ENCODE measurements around the gene RNU1-1. TPM values are rescaled to one million over a fixed set of nuclear protein-coding genes. Genes with fewer than 3 reads are reported as not detected.
A peak's percentile ranks its signal among the peaks of the same experiment; 100 is the strongest.
"Not testable (repeated sequence)": the region's sequence is repeated elsewhere in the genome, so short reads cannot be mapped to it uniquely, and the experiment has no call there.

The RNU1-1 gene
- total RNA-seq, 4 donors from 2014 or later, result under 0.01 TPM

DNA sequence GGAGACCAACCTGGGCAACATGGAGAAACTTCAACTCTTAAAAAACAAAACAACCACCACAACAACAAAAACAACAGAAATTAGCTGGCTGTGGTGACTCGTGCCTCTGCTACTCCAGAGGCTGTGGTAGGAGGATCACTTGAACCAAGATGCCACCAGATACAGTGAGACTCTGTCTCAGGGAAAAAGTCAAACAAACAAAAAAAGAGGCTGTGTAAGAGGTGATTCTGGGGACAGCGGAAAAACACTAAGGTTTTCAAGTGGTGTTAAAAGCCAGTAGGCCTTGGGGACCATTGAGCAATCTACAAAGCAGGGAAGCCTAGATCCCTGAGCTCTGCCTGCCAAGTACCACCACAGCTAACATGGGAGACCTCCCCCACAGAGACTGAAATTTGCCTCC, 8.2 kb downstream of the RNU1-1 start:
- DNase-seq, H3K36me3 ChIP-seq: not testable (repeated sequence)

GRCh38 chr1:16503494-16503893, 10.6 kb downstream of the RNU1-1 start:
- 63 to 74% methylated on average over 2 of the region's 2 CpGs for WGBS, 2 donors

More for the DNA sequence above, 8.2 kb downstream of the RNU1-1 start:
- intact Hi-C loops (cut with DNase I); H3K9me3 ChIP-seq; H3K4me1 ChIP-seq; H3K27me3 ChIP-seq; H3K27ac ChIP-seq; H3K4me3 ChIP-seq: not testable (repeated sequence)
- WGBS, 2 donors, result 82 to 88% methylated on average over 2 of the region's 2 CpGs

GRCh38 chr1:16501446-16501845, 12.6 kb downstream of the RNU1-1 start:
- H3K27ac ChIP-seq; H3K4me3 ChIP-seq; H3K9me3 ChIP-seq; intact Hi-C loops (cut with DNase I); DNase-seq; H3K27me3 ChIP-seq; H3K36me3 ChIP-seq: not testable (repeated sequence)
- peaks cover 7 to 25% (median 7%) of the 10 kb centered on the region in 3 donors for H3K4me1 ChIP-seq
- WGBS, 2 donors, result 71 to 84% methylated on average over 4 to 7 of the region's 8 CpGs

More at GRCh38 chr1:16503494-16503893, 10.6 kb downstream of the RNU1-1 start:
- H3K4me3 ChIP-seq, result no peak overlapping the region
- no peak for DNase-seq
- no peak overlapping the region for H3K27ac ChIP-seq
- TF ChIP-seq POLR2A (IDR thresholded peaks at IDR 0.05), result no peak
- TF ChIP-seq CTCF (IDR thresholded peaks at IDR 0.05), result no peak
- no peaks in the 10 kb centered on the region for H3K9me3 ChIP-seq
- intact Hi-C loops (cut with DNase I), result no loop called here
- H3K36me3 ChIP-seq, result no peaks in the 10 kb centered on the region
- H3K27me3 ChIP-seq, result no peaks in the 10 kb centered on the region
- peaks cover under 1 to 14% (median 3%) of the 10 kb centered on the region in 3 donors for H3K4me1 ChIP-seq

- H3K27me3 ChIP-seq; H3K36me3 ChIP-seq; DNase-seq; H3K4me3 ChIP-seq; intact Hi-C loops (cut with DNase I); H3K9me3 ChIP-seq; H3K27ac ChIP-seq: not testable (repeated sequence)
- H3K4me1 ChIP-seq, result peaks cover 7 to 25% (median 7%) of the 10 kb centered on the region in 3 donors
- WGBS, 2 donors, result 82 to 100% methylated on average over 4 to 5 of the region's 5 CpGs
Observed at GRCh38 chr1:16500975-16501374, 13.1 kb downstream of the RNU1-1 start.

GRCh38 chr1:16500466-16500865, 13.6 kb downstream of the RNU1-1 start:
- H3K9me3 ChIP-seq; H3K4me3 ChIP-seq; DNase-seq; H3K27ac ChIP-seq; H3K36me3 ChIP-seq; intact Hi-C loops (cut with DNase I); H3K27me3 ChIP-seq: not testable (repeated sequence)
- H3K4me1 ChIP-seq, result peaks cover 7 to 25% (median 7%) of the 10 kb centered on the region in 3 donors
- 76 to 77% methylated on average over 7 of the region's 11 CpGs for WGBS, 2 donors

GRCh38 chr1:16498573-16499413, 15.3 kb downstream of the RNU1-1 start:
- Histone ChIP-seq H3K4me1 (peaks cover 7 to 25% (median 7%) of the 10 kb centered on the region in 3 donors), H3K27ac (peak overlapping the region; percentile 71 to 91 (median 88)), H3K27me3 (no peaks in the 10 kb centered on the region), H3K36me3 (no peaks in the 10 kb centered on the region), H3K4me3 (peak overlapping the region; percentile 75 to 97 (median 89)), H3K9me3 (no peaks in the 10 kb centered on the region)
- peak in 2 of 4 donors; percentile 48 to 49 for TF ChIP-seq POLR2A (IDR thresholded peaks at IDR 0.05)
- peak in 2 of 6 experiments; percentile 8 to 17 for TF ChIP-seq CTCF (IDR thresholded peaks at IDR 0.05)
- intact Hi-C loops (cut with DNase I), result loop anchor here (10.0 kb wide), 1 partner anchor 54 kb away; the partner anchor contains the start of gene NECAP2
- no peak for DNase-seq
- 10% methylated on average over 2 of the region's 108 CpGs; no CpG with 5 or more reads in 1 of the 2 donors for WGBS, 2 donors

- peaks cover 7 to 25% (median 7%) of the 10 kb centered on the region in 3 donors for H3K4me1 ChIP-seq
- peak overlapping the region; percentile 75 to 97 (median 89) for H3K4me3 ChIP-seq
- intact Hi-C loops (cut with DNase I), result loop anchor here (10.0 kb wide), 1 partner anchor 53 kb away; the partner anchor contains the start of gene NECAP2
- 45% methylated on average over 5 of the region's 10 CpGs; no CpG with 5 or more reads in 1 of the 2 donors for WGBS, 2 donors
- H3K36me3 ChIP-seq, H3K9me3 ChIP-seq, DNase-seq, H3K27me3 ChIP-seq: not testable (repeated sequence)
- H3K27ac ChIP-seq, result peak overlapping the region; percentile 71 to 91 (median 88)
Observed at GRCh38 chr1:16498047-16498446, 16.0 kb downstream of the RNU1-1 start.

- peaks cover 7 to 25% (median 7%) of the 10 kb centered on the region in 3 donors for H3K4me1 ChIP-seq
- intact Hi-C loops (cut with DNase I), result loop anchor here (10.0 kb wide), 1 partner anchor 53 kb away; the partner anchor contains the start of gene NECAP2
- not testable (repeated sequence) for H3K36me3 ChIP-seq, H3K9me3 ChIP-seq, H3K27ac ChIP-seq, H3K4me3 ChIP-seq, DNase-seq, H3K27me3 ChIP-seq
- 88 to 95% methylated on average over 5 of the region's 5 CpGs for WGBS, 2 donors
Observed at GRCh38 chr1:16497474-16497904, 16.6 kb downstream of the RNU1-1 start.

- not testable (repeated sequence) for DNase-seq, H3K27ac ChIP-seq, H3K27me3 ChIP-seq, H3K9me3 ChIP-seq, H3K4me3 ChIP-seq
- 75 to 89% methylated on average over 7 of the region's 9 CpGs for WGBS, 2 donors
- peaks cover 7 to 14% (median 7%) of the 10 kb centered on the region in 3 donors for H3K4me1 ChIP-seq
- H3K36me3 ChIP-seq, result peaks cover 0 to 24% (median 0%) of the 10 kb centered on the region in 3 donors
- intact Hi-C loops (cut with DNase I), result loop anchor here (10.0 kb wide), 1 partner anchor 49 kb away; the partner anchor contains the start of gene NECAP2
Observed at GRCh38 chr1:16493731-16494130, 20.4 kb downstream of the RNU1-1 start.

DNA sequence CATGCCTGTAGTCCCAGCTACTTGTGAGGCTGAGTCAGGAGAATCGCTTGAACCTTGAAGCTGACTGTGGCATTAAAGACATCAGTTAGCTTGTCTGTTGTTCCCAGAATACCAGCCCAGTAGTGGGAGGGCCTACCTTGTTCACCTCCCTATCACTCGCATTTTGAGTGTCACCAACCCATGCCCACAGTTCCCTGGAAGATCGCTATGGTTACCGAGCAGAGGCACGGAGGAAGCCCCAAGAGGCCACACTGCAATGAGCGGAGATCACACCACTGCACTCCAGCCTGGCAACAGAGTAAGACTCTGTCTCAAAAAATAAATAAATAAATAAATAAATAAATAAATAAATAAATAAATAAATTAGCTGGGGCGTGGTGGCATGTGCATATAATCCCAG, 21.1 kb downstream of the RNU1-1 start:
- not testable (repeated sequence) for H3K27ac ChIP-seq, H3K27me3 ChIP-seq, H3K4me3 ChIP-seq, DNase-seq, H3K4me1 ChIP-seq, H3K9me3 ChIP-seq
- intact Hi-C loops (cut with DNase I), result loop anchor here (10.0 kb wide), 1 partner anchor 48 kb away; the partner anchor contains the start of gene NECAP2
- WGBS, 2 donors, result 80 to 84% methylated on average over 5 to 6 of the region's 7 CpGs
- peaks cover 0 to 30% (median 0%) of the 10 kb centered on the region in 3 donors for H3K36me3 ChIP-seq

Measured in esophagus squamous epithelium (tissue), 5 donors.